Karpas-422 (cell line): ENCODE measurements around the gene SENP3. TPM values are rescaled to one million over a fixed set of nuclear protein-coding genes. Genes with fewer than 3 reads are reported as not detected.
"Not testable (repeated sequence)": the region's sequence is repeated elsewhere in the genome, so short reads cannot be mapped to it uniquely, and the experiment has no call there.

Experiments
- DNase-seq: peaks from one replicate; pipeline ENCODE4 v3.0.0-alpha.2; 2015
- H2AFZ ChIP-seq: fragments of 200-600 bp; sonication (generic); 2 replicates; pipeline ENCODE4 v1.6.1; 2014; ENCODE audit warnings: antibody characterized with exemption, low read length, mixed read lengths
- H3K27ac ChIP-seq: fragments of 200-600 bp; sonication (generic); 2 replicates; pipeline ENCODE4 v1.5.1; 2014; ENCODE audit warnings: mild to moderate bottlenecking, low read length, moderate library complexity
- H3K27me3 ChIP-seq: fragments of 200-600 bp; sonication (generic); 2 replicates; pipeline ENCODE4 v1.6.1; 2014; ENCODE audit warnings: low read length, mixed read lengths
- H3K36me3 ChIP-seq: fragments of 200-600 bp; sonication (generic); 2 replicates; pipeline ENCODE4 v1.6.1; 2014; ENCODE audit warnings: low read length, mixed read lengths; ENCODE audit not compliant: insufficient read depth
- H3K4me1 ChIP-seq: fragments of 200-600 bp; sonication (generic); 2 replicates; pipeline ENCODE4 v1.6.1; 2014; ENCODE audit warnings: mild to moderate bottlenecking, low read length, mixed read lengths
- H3K4me2 ChIP-seq: fragments of 200-600 bp; sonication (generic); 2 replicates; pipeline ENCODE4 v1.6.1; 2014; ENCODE audit warnings: low read length, low read depth, mild to moderate bottlenecking; ENCODE audit not compliant: poor library complexity, severe bottlenecking
- H3K4me3 ChIP-seq: fragments of 200-600 bp; sonication (generic); 2 replicates; pipeline ENCODE4 v1.5.1; 2014; ENCODE audit warnings: mild to moderate bottlenecking, antibody characterized with exemption, low read length, mixed read lengths
- H3K79me2 ChIP-seq: fragments of 200-600 bp; sonication (generic); 2 replicates; pipeline ENCODE4 v1.6.1; 2014; ENCODE audit warnings: mild to moderate bottlenecking, low read length, mixed read lengths
- H3K9ac ChIP-seq: fragments of 200-600 bp; sonication (generic); 2 replicates; pipeline ENCODE4 v1.6.0; 2014; ENCODE audit warnings: low read length
- H3K9me2 ChIP-seq: fragments of 200-600 bp; sonication (generic), shearing (Covaris generic); replicated peaks from 2 replicates; pipeline ENCODE4 v1.6.0; 2014; ENCODE audit warnings: mild to moderate bottlenecking, low read length, moderate library complexity; ENCODE audit not compliant: insufficient read depth
- H3K9me3 ChIP-seq: fragments of 300-700, 200-600 bp; sonication (generic); 2 replicates; pipeline ENCODE4 v1.6.1; 2014; ENCODE audit warnings: low read length, mixed read lengths
- H4K20me1 ChIP-seq: fragments of 200-600 bp; sonication (generic); 2 replicates; pipeline ENCODE4 v1.6.1; 2014; ENCODE audit warnings: mild to moderate bottlenecking, antibody characterized with exemption, low read length, low read depth; ENCODE audit not compliant: insufficient read depth
- total RNA-seq: library from RNA; depleted of rRNA; stranded (reverse); fragments of >200 nt; shearing (Covaris generic); gene quantifications from 2 replicates; pipeline ENCODE4 v1.2.3, GENCODE V29; 2014; ENCODE audit warnings: low replicate concordance

Gene SENP3
- total RNA-seq, 1 experiment from 2014 or later: 62.8 TPM

DNA sequence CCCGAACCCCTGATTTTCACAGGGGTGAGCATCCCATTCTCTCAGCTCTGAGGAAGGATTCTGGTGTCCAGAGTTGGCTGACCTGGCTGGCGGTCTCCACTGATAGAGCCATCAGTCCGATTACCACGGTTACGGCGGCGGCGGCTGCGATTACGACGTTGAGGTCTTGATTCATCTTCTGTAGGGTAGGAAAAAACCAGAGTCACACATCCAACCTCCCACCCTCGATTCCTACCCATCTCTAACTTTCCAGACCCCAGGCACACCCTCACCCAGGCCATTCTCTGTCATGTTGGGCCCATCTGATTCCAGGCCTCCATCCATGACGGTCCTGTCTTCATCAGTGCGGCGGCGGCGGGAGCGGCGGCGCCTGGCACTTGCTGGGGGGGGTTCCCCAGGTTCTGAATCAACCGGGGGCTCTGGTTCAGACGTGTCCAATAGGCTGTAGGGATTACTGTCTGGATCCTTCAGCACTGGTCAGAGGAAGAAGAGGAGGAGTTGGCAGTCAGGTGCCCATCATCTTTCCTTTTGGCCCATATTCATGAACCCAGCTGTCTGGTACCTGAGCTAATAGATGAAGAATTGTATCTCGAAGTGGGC, 30.8 kb downstream of the SENP3 start:
- Histone ChIP-seq H3K27me3 (no peaks in the 10 kb centered on the region), H3K4me2 (no peak overlapping the region), H3K4me1 (no peaks in the 10 kb centered on the region), H3K9me2 (no peaks in the 10 kb centered on the region), H3K9ac (no peak overlapping the region), H3K4me3 (no peak overlapping the region), H3K79me2 (no peaks in the 10 kb centered on the region), H3K9me3 (no peaks in the 10 kb centered on the region), H4K20me1 (no peaks in the 10 kb centered on the region), H3K36me3 (peaks cover 18% of the 10 kb centered on the region; the same call in 1 of the 2 replicates), H2AFZ (no peak overlapping the region), H3K27ac (no peak overlapping the region)
- no peak for DNase-seq

DNA sequence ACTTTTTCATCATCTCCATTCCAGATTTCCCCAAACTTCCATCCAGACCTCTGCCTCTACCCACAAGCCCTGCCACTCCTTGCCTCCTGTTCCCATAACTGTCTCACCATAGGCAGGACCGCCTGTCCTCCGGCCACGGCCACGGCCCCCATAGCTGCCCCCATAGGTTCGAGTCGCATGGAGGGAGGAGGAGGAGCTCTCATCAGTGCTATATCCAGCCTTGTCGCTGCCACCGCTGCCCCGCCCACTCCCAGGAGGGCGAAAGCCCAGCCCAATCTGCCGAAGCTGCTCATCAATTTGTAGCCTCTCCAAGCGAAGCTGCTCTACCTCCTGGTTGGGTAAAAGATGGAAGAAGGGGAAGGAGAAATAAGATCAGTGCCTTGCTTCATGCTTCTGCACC, 31.6 kb downstream of the SENP3 start:
- Histone ChIP-seq H3K4me1 (no peaks in the 10 kb centered on the region), H3K79me2 (no peaks in the 10 kb centered on the region), H3K36me3 (peaks cover 18% of the 10 kb centered on the region; the same call in 1 of the 2 replicates), H3K9ac (no peak overlapping the region), H3K9me2 (no peaks in the 10 kb centered on the region), H3K27me3 (no peaks in the 10 kb centered on the region), H3K9me3 (no peaks in the 10 kb centered on the region), H2AFZ (no peak overlapping the region), H3K4me2 (no peak overlapping the region), H3K4me3 (no peak overlapping the region), H3K27ac (no peak overlapping the region), H4K20me1 (no peaks in the 10 kb centered on the region)
- DNase-seq: no peak

DNA sequence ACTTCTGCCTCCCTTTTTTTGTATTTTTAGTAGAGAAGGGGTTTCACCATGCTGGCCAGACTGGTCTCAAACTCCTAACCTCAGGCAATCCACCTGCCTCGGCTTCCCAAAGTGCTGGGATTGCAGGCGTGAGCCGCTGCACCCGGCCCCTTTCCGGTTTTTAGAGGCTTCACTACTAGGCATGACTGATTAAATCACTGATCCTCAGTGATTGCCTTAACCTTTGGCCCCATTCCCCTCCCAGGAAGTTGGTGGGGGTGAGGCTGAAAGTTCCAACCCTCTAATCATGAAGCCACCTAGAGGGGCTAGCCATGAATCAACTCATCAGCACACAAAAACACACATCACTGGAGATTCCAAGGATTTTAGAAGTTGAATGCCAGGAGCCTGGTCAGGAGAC, 35.8 kb downstream of the SENP3 start:
- not testable (repeated sequence) for H3K27me3 ChIP-seq, H3K9ac ChIP-seq, H3K4me1 ChIP-seq, H3K9me3 ChIP-seq, DNase-seq, H4K20me1 ChIP-seq, H2AFZ ChIP-seq, H3K79me2 ChIP-seq, H3K4me3 ChIP-seq, H3K4me2 ChIP-seq, H3K27ac ChIP-seq, H3K9me2 ChIP-seq
- H3K36me3 ChIP-seq: peaks cover 20% of the 10 kb centered on the region; the same call in 1 of the 2 replicates

DNA sequence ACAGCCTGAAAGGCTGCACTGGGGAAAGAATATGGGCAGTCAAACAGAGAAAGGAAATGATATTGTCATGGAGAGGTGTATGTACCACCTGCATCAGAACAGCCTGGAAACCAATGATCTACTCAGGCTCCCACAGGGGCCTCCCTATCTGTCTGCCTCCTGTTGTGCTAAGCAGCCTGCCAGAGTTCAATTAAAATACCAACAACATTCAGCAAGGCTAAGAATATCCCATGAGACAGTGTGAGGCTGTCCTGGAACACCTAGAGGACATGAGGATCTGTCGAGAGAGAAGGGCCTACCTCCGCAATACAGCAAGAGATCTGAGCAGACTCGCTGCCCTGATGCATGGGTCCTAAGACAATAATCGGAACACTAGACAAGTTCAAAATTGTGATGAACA, 44.6 kb downstream of the SENP3 start:
- no peak for DNase-seq
- H3K36me3 ChIP-seq: peaks cover 34% of the 10 kb centered on the region; the same call in 1 of the 2 replicates

DNA sequence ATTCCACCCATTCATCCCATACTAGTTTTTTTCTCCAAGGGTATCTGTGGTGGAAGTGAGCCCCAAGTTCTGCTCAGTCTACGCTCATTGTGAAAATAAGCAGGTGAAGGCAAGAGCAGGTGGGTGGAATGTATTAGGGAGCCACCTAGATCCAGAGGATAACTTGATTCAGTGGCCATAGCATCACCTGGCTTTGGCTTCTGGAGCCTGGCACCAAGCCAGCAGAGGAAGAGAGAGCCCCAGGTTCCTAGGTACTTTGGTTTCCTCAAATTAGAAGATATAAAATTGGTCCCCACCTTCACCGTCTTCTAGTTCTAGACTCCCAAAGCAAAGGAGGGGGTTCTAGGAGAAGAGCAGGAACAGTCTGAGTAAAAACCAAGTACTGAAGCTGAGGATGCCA, 48.9 kb downstream of the SENP3 start:
- Histone ChIP-seq H3K4me2 (no peak overlapping the region), H3K27ac (no peak overlapping the region), H3K4me3 (no peak overlapping the region), H2AFZ (no peak overlapping the region), H3K36me3 (peaks cover 19% of the 10 kb centered on the region; the same call in 1 of the 2 replicates), H3K27me3 (no peaks in the 10 kb centered on the region), H3K9ac (no peak overlapping the region), H3K79me2 (peaks cover 69% of the 10 kb centered on the region), H4K20me1 (0 out of 2 replicates have a peak, but pooled peaks cover 10% of the 10 kb centered on the region), H3K9me3 (no peaks in the 10 kb centered on the region), H3K9me2 (no peaks in the 10 kb centered on the region), H3K4me1 (peaks cover 27% of the 10 kb centered on the region)
- DNase-seq: no peak

More for the DNA sequence above, 44.6 kb downstream of the SENP3 start:
- no peaks in the 10 kb centered on the region for H3K27me3 ChIP-seq
- no peaks in the 10 kb centered on the region for H3K4me1 ChIP-seq
- no peak overlapping the region for H3K4me3 ChIP-seq
- H3K9me3 ChIP-seq: no peaks in the 10 kb centered on the region
- no peak overlapping the region for H3K9ac ChIP-seq
- no peaks in the 10 kb centered on the region for H3K9me2 ChIP-seq
- H4K20me1 ChIP-seq: no peaks in the 10 kb centered on the region
- no peak overlapping the region for H3K4me2 ChIP-seq
- H3K27ac ChIP-seq: no peak overlapping the region
- peaks cover 41% of the 10 kb centered on the region for H3K79me2 ChIP-seq
- no peak overlapping the region for H2AFZ ChIP-seq

DNA sequence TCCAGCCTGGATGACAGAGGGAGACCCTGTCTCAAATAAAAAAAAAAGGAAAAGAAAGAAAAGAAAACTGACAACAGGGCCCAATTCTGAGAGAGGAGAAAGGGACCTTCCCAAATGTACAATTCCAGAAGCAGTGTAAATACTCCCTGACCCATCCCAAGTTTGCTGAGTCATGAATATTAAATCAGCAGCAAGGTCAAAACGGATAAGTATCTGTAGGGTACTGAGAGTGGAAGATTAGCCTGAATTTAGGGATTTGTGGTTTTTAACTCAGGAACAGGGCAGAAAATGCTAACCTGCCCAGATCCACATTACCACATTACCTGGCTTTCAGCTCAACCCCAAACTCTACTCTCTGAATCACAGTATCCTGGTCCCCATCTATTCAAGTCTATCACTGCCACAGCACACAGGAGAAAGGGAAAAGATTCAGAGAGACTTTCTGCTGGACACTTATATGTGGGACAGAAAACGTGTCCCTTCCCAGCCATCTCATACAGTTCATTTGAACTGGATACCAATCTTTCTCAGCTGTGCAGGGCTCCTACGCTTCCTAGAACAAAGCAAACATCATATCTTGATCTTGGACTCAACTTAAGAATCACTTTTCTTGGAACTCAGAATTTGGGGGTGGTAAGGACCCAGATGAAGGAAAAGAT, 50.0 kb downstream of the SENP3 start:
- peak overlapping the region; percentile 98 for H3K4me2 ChIP-seq
- peaks cover 59% of the 10 kb centered on the region for H3K79me2 ChIP-seq
- H3K27ac ChIP-seq: no peak overlapping the region; the same call in 1 of the 2 replicates
- H3K4me1 ChIP-seq: peaks cover 28% of the 10 kb centered on the region
- peak overlapping the region; percentile 3; the same call in 1 of the 2 replicates for H3K4me3 ChIP-seq
- H3K9me2 ChIP-seq: no peaks in the 10 kb centered on the region
- H4K20me1 ChIP-seq: 0 out of 2 replicates have a peak, but pooled peaks cover 10% of the 10 kb centered on the region
- no peaks in the 10 kb centered on the region for H3K9me3 ChIP-seq
- no peaks in the 10 kb centered on the region for H3K27me3 ChIP-seq
- no peak overlapping the region for H2AFZ ChIP-seq
- H3K9ac ChIP-seq: peak overlapping the region; percentile 8; the same call in 1 of the 2 replicates
- H3K36me3 ChIP-seq: peaks cover 11% of the 10 kb centered on the region; the same call in 1 of the 2 replicates
- DNase-seq: no peak

DNA sequence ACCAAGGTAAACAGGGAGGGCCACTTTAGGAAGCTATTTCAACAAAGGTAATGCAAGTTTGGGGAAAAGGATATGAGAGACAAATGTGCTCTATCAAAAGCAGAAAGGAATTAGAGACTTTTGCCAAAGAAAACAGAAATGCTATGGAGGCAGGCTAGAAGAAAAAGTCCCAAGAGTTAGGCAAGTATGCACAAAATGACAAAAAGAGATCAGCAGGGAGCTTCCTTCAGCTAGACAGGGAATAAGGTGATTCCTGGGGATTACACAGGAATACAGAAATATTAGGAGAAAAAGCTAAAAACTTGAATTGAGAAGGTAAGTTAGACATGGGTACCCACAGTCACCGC, 50.5 kb downstream of the SENP3 start:
- H3K9me2 ChIP-seq: no peaks in the 10 kb centered on the region
- 0 out of 2 replicates have a peak, but pooled peaks cover 10% of the 10 kb centered on the region for H4K20me1 ChIP-seq
- H3K9ac ChIP-seq: peak overlapping the region; percentile 8; the same call in 1 of the 2 replicates
- DNase-seq: no peak
- H3K4me3 ChIP-seq: peak overlapping the region; percentile 3; the same call in 1 of the 2 replicates
- no peaks in the 10 kb centered on the region for H3K27me3 ChIP-seq
- peaks cover 11% of the 10 kb centered on the region; the same call in 1 of the 2 replicates for H3K36me3 ChIP-seq
- no peak overlapping the region for H2AFZ ChIP-seq
- H3K79me2 ChIP-seq: peaks cover 58% of the 10 kb centered on the region
- H3K4me2 ChIP-seq: peak overlapping the region; percentile 98
- H3K27ac ChIP-seq: no peak overlapping the region
- H3K4me1 ChIP-seq: peaks cover 28% of the 10 kb centered on the region
- no peaks in the 10 kb centered on the region for H3K9me3 ChIP-seq

DNA sequence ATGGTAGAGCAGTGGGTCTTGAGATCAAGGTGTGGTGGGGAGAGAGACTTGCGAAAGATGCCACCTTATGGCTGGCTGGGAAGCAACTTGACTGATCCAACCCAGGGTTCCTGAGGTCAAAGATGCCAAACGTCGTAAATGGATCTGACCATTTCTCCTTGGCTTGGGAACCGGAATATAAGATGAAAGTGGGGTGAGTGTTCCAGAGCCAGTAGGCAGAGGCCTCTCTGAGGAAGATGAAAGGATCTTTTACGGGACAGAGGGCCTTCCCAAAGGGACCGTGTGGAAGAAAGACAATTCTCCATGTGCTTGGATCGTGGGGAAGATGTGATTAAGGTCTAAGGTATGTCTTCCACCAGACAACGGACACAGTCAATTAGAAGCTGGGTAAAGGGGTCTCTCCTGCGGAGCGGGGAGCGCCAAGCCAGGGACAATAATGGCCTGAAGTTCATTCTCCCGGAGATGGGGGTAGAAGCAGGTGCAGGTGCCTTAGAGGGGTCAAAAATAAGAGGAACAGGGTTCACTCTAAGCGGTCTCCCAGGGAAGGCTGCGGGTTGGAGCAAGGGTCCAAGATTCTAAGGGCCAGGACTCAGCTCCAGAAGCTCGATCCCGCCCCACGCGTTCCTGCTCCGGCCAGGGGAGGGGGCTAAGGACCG, 52.2 kb downstream of the SENP3 start:
- Histone ChIP-seq H3K27ac (peak overlapping the region; percentile 49; the same call in 1 of the 2 replicates), H3K4me2 (peak overlapping the region; percentile 98), H3K27me3 (no peaks in the 10 kb centered on the region), H3K36me3 (peaks cover 11% of the 10 kb centered on the region; the same call in 1 of the 2 replicates), H3K79me2 (peaks cover 52% of the 10 kb centered on the region), H4K20me1 (0 out of 2 replicates have a peak, but pooled peaks cover 10% of the 10 kb centered on the region), H2AFZ (no peak overlapping the region), H3K9me2 (no peaks in the 10 kb centered on the region), H3K9me3 (no peaks in the 10 kb centered on the region), H3K4me1 (peaks cover 28% of the 10 kb centered on the region), H3K4me3 (peak overlapping the region; percentile 86), H3K9ac (peak overlapping the region; percentile 93)
- peak; percentile 48 for DNase-seq
